CD4-positive, alpha-beta memory T cell (primary cell): ENCODE results near the gene MCM9. TPM values are rescaled to one million over a fixed set of nuclear protein-coding genes. Genes with fewer than 3 reads are reported as not detected.
A peak's percentile ranks its signal among the peaks of the same experiment; 100 is the strongest.

Experiments
- CTCF ChIA-PET: fragments of 350-600 bp; sonication (Branson Sonifier 250); formaldehyde crosslinking; loops from one replicate; lab custom pipeline; 2021; ENCODE audit warnings: inconsistent platforms; ENCODE audit not compliant: partially characterized antibody; lab: Charles Lee
- POLR2A ChIA-PET: fragments of 350-600 bp; sonication (Branson Sonifier 250); formaldehyde crosslinking; loops from one replicate; lab custom pipeline; 2021; ENCODE audit not compliant: partially characterized antibody; lab: Charles Lee
- DNase-seq, 5 donors: peaks; one replicate each; pipeline versions ENCODE4 v3.0.0 to v3.0.0-alpha.2; 2020 to 2022; ENCODE audit warnings: mixed read lengths in 1 of 5
- H3K27ac ChIP-seq: one replicate; pipeline ENCODE4 v1.7.0; 2013; ENCODE audit warnings: low read depth, low read length
- H3K27me3 ChIP-seq: 2 replicates; pipeline ENCODE4 v1.7.0; 2013; ENCODE audit warnings: mild to moderate bottlenecking, low read length, moderate library complexity; ENCODE audit not compliant: insufficient read depth
- H3K36me3 ChIP-seq: 2 replicates; pipeline ENCODE4 v1.7.0; 2013; ENCODE audit warnings: mild to moderate bottlenecking, low read length, moderate library complexity; ENCODE audit not compliant: insufficient read depth
- H3K4me1 ChIP-seq: 2 replicates; pipeline ENCODE4 v1.7.0; 2013; ENCODE audit warnings: mild to moderate bottlenecking, low read length, moderate library complexity; ENCODE audit not compliant: insufficient read depth
- H3K4me3 ChIP-seq, 2 donors: one replicate each; pipeline ENCODE4 v1.7.0; 2013; ENCODE audit warnings: low read length in 2 of 2, mild to moderate bottlenecking in 1 of 2
- H3K9me3 ChIP-seq, 2 donors: one replicate each; pipeline ENCODE4 v1.7.0; 2013; ENCODE audit warnings: low read length in 2 of 2, control low read depth in 1 of 2; ENCODE audit not compliant: control insufficient read depth in 1 of 2
- H3K27ac Mint-ChIP-seq, 7 donors: one replicate each; pipeline ENCODE4 v1.8.0; 2020 to 2021; ENCODE audit warnings: mixed read lengths in 7 of 7, mild to moderate bottlenecking in 6 of 7, inconsistent platforms in 3 of 7, moderate library complexity in 3 of 7
- H3K27me3 Mint-ChIP-seq, 2 donors: one replicate each; pipeline ENCODE4 v1.8.0; 2020 to 2021; ENCODE audit warnings: mixed read lengths in 2 of 2
- H3K36me3 Mint-ChIP-seq, 2 donors: one replicate each; pipeline ENCODE4 v1.8.0; 2020 to 2021; ENCODE audit warnings: mixed read lengths in 2 of 2, inconsistent platforms in 1 of 2, mild to moderate bottlenecking in 1 of 2
- H3K4me1 Mint-ChIP-seq, 4 donors: one replicate each; pipeline ENCODE4 v1.8.0; 2020 to 2021; ENCODE audit warnings: mixed read lengths in 4 of 4, mild to moderate bottlenecking in 1 of 4
- H3K4me3 Mint-ChIP-seq, 8 donors: one replicate each; pipeline ENCODE4 v1.8.0; 2020 to 2021; ENCODE audit warnings: mixed read lengths in 8 of 8, mild to moderate bottlenecking in 7 of 8, moderate library complexity in 6 of 8, inconsistent platforms in 3 of 8
- H3K9me3 Mint-ChIP-seq, 8 donors: one replicate each; pipeline ENCODE4 v1.8.0; 2020 to 2021; ENCODE audit warnings: mixed read lengths in 8 of 8, mild to moderate bottlenecking in 5 of 8, inconsistent platforms in 3 of 8, moderate library complexity in 1 of 8
- intact Hi-C: fragments of 100-400 bp; cut with micrococcal nuclease; formaldehyde crosslinking; loops from one replicate; pipeline ENCODE4 v1.15.1; 2023
- polyA plus RNA-seq, 2 donors: library from polyadenylated mRNA; unstranded; fragments of 300-500 nt; fragmentation: Illumina TruSeq; gene quantifications; one replicate each; pipeline ENCODE4 v1.2.3, GENCODE V29; 2021
- total RNA-seq, 2 experiments: library from RNA; stranded (reverse); gene quantifications; one replicate each; pipeline ENCODE4 v1.2.3, GENCODE V29; 2021

MCM9 gene
- total and polyA plus RNA-seq, 4 experiments from 2014 or later, result 11.2 to 36.6 (median 24.5) TPM

DNA sequence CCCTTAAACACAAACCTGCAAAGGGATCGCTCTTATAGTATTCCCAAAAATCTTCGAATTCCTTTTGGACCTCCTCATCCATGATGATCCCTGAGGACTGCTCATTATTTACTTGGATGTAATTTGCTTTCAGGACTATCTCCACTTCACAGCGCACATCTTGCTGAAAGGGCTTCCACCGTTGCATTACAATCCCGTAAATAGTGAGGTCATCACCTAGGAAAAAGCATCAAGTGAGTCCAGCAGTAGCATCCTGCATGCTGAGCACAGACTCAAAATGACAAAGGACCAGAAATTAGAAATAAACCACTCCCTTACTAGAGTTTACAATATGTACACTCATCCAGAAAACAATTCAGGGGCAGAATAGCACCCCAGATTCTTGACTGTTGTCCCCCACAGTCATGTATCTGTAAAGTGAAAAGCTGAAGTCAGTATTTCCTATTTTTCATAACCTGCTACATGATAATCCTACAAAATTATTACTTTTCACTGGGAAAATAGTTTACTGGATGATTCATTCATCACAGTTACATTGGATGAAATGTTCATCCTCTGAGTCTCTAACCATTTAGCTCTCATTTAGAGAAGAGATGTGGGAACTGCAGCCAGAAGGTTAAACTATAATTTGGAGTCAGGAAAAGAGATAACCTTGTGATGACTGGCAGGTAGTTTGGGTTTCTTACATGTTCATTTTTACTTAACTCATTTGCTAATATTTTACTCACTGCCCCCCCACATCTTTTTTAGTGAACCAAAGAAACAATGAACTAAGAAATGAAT, 17.2 kb downstream of the MCM9 start:
- peaks cover 68 to 91% of the 10 kb centered on the region in 2 donors for H3K36me3 Mint-ChIP-seq
- intact Hi-C loops, result no loop called here
- ChIA-PET POLR2A (no interaction called here), CTCF (no interaction called here)
- H3K4me1 Mint-ChIP-seq, result peaks cover 0 to 9% (median 3%) of the 10 kb centered on the region in 4 donors
- H3K9me3 ChIP-seq, result no peaks in the 10 kb centered on the region
- no peaks in the 10 kb centered on the region for H3K27me3 ChIP-seq
- H3K36me3 ChIP-seq, result peaks cover 22% of the 10 kb centered on the region
- H3K27me3 Mint-ChIP-seq, result no peaks in the 10 kb centered on the region
- no peak overlapping the region for H3K4me3 ChIP-seq
- no peak overlapping the region for H3K4me3 Mint-ChIP-seq
- H3K4me1 ChIP-seq, result no peaks in the 10 kb centered on the region
- H3K27ac ChIP-seq, result no peak overlapping the region
- H3K9me3 Mint-ChIP-seq, result peaks cover 0 to 3% (median 0%) of the 10 kb centered on the region in 8 donors
- no peak for DNase-seq
- H3K27ac Mint-ChIP-seq, result peak overlapping the region in 2 of 7 donors; percentile 37 to 38

DNA sequence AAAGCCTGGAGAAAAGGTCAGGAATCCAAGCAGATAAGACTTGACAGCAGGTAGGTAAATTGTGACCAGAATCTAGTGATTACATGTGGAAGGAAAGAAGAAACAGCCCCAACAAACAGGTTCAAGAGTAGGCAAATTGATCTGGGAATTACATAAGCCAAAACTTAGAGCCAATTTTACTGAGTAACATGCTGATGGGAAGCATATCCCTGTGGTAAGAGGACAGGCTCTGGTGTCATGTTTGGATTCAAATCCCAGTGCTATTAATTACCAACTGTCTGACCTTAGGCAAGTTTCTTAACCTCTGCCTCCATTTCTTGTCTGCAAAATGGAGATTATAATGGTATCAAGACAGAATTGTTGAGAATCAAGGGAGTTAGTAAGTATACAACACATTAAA, 20.4 kb downstream of the MCM9 start:
- Mint-ChIP-seq H3K27me3 (no peaks in the 10 kb centered on the region), H3K27ac (peak overlapping the region in 5 of 7 donors; percentile 9 to 60 (median 23)), H3K4me1 (peaks cover under 1 to 4% (median 3%) of the 10 kb centered on the region in 4 donors), H3K9me3 (peaks cover 0 to 3% (median 0%) of the 10 kb centered on the region in 8 donors), H3K36me3 (peaks cover 47 to 85% of the 10 kb centered on the region in 2 donors), H3K4me3 (no peak overlapping the region)
- Histone ChIP-seq H3K4me3 (no peak overlapping the region), H3K27me3 (no peaks in the 10 kb centered on the region), H3K9me3 (no peaks in the 10 kb centered on the region), H3K27ac (no peak overlapping the region), H3K4me1 (no peaks in the 10 kb centered on the region), H3K36me3 (peaks cover 27% of the 10 kb centered on the region)
- CTCF ChIA-PET, result interaction anchor here (1.2 kb wide), 1 partner anchor 9 kb away, joined by 3 read pairs; no protein-coding TSS in a partner anchor
- POLR2A ChIA-PET, result no interaction called here
- intact Hi-C loops, result no loop called here
- no peak for DNase-seq

DNA sequence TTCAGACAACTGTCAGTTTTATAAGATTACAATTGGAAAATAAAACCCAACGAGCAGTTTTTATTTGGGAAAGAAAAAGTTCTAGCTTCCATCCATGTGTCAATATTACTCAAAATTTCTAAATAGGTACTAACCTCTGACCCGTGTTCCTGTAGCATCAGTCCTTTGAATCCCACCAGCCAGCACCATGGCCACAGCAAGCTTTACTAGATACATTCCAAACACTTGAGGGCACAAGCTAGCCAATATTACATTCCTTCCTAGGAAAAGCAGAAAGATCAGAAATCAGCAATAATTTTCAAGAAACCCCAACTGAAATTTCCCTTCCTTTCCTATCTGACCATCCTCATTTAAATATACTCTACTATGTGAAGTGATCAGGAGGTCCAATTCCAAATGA, 21.8 kb downstream of the MCM9 start:
- CTCF ChIA-PET, result interaction anchor here (0.6 to 1.8 kb wide), 5 partner anchors 8 to 1463 kb away, joined by 3 to 5 read pairs (median 4); no protein-coding TSS in a partner anchor
- Mint-ChIP-seq H3K4me1 (peaks cover 2 to 4% (median 3%) of the 10 kb centered on the region in 4 donors), H3K27ac (peak overlapping the region in 4 of 7 donors; percentile 38 to 88 (median 70)), H3K27me3 (no peaks in the 10 kb centered on the region), H3K4me3 (no peak overlapping the region), H3K36me3 (peaks cover 47 to 77% of the 10 kb centered on the region in 2 donors), H3K9me3 (peaks cover 0 to 3% (median 0%) of the 10 kb centered on the region in 8 donors)
- peaks cover 28% of the 10 kb centered on the region for H3K36me3 ChIP-seq
- H3K4me3 ChIP-seq, result no peak overlapping the region
- H3K4me1 ChIP-seq, result no peaks in the 10 kb centered on the region
- no peaks in the 10 kb centered on the region for H3K27me3 ChIP-seq
- DNase-seq, result no peak
- intact Hi-C loops, result no loop called here
- H3K9me3 ChIP-seq, result no peaks in the 10 kb centered on the region
- H3K27ac ChIP-seq, result no peak overlapping the region
- POLR2A ChIA-PET, result interaction anchor here (0.7 to 0.8 kb wide), 2 partner anchors 10 to 76 kb away, joined by 3 read pairs; no protein-coding TSS in a partner anchor

DNA sequence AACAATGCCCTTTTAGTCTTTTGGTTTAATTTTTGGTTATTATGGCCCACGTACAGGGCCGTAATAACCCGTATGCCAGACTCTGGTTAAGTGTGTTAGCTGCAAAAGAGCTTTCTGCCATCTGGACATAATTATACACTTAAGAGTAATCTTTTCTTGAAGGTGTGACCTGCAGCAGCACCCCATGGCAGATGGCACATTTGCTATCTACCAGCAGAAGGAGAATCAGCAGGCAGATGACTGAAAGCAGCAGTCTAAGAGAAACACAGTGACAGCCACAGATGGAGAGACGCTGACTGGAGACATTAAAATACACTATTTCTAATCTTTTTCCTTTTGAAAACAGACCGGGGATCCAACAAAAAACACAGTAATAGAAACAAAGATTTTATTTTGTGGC, 22.3 kb downstream of the MCM9 start:
- Histone ChIP-seq H3K36me3 (peaks cover 33% of the 10 kb centered on the region), H3K4me3 (no peak overlapping the region), H3K4me1 (no peaks in the 10 kb centered on the region), H3K9me3 (no peaks in the 10 kb centered on the region), H3K27me3 (no peaks in the 10 kb centered on the region), H3K27ac (no peak overlapping the region)
- intact Hi-C loops, result no loop called here
- Mint-ChIP-seq H3K27ac (peak overlapping the region in 1 of 7 donors; percentile 43), H3K4me3 (no peak overlapping the region), H3K27me3 (no peaks in the 10 kb centered on the region), H3K36me3 (peaks cover 48 to 77% of the 10 kb centered on the region in 2 donors), H3K4me1 (peaks cover 2 to 4% (median 3%) of the 10 kb centered on the region in 4 donors), H3K9me3 (peaks cover 0 to 3% (median 0%) of the 10 kb centered on the region in 8 donors)
- CTCF ChIA-PET, result interaction anchor here (0.8 to 1.8 kb wide), 4 partner anchors 9 to 1463 kb away, joined by 3 to 5 read pairs (median 4); no protein-coding TSS in a partner anchor
- POLR2A ChIA-PET, result no interaction called here
- no peak for DNase-seq

DNA sequence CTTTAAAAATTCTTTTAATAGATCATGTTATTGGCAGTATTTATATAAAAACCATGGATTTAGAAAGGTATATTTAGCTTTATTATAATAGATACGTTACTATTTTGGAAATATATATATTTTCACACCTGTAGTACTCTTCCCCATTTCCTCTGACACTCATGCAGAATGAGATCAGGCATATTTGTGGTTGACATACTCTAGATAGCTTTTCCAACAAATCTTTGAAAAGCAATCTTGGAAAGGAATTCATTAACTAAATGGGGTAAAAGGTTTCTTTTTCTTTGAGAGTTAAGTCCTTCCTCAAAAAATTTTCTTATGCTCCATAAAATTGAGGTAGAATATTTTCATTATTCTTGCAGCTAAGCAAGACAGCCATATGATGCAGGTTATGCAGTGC, 26.5 kb downstream of the MCM9 start:
- Mint-ChIP-seq H3K9me3 (no peaks in the 10 kb centered on the region), H3K4me1 (peaks cover 26 to 43% (median 33%) of the 10 kb centered on the region in 4 donors), H3K27ac (no peak overlapping the region)

DNA sequence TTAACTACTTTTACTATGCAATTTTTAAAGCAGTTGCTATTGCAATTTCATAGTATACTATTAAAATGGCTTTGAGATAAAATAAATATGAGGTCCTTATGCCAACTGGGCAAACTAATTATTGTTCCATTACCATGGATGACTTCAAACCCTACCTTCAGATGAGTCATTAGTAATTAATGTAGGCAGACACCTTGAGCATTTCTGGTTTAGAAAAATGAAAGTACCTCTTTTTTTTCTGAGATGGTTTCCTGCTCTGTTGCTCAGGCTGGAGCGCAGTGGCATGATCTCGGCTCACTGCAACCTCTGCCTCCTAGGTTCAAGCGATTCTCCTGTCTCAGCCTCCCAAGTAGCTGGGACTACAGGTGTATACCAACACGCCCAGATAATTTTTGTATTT, 29.1 kb downstream of the MCM9 start:
- Histone ChIP-seq H3K27me3 (no peaks in the 10 kb centered on the region), H3K9me3 (no peaks in the 10 kb centered on the region), H3K27ac (no peak overlapping the region), H3K4me1 (peaks cover 56% of the 10 kb centered on the region), H3K4me3 (no peak overlapping the region), H3K36me3 (peaks cover 40% of the 10 kb centered on the region)
- DNase-seq, result no peak
- peak overlapping the region in 7 of 8 donors; percentile 3 to 69 (median 55) for H3K4me3 Mint-ChIP-seq
- peak overlapping the region; percentile 81 to 93 (median 92) for H3K27ac Mint-ChIP-seq
- no peaks in the 10 kb centered on the region for H3K9me3 Mint-ChIP-seq
- intact Hi-C loops, result loop anchor here (1.0 kb wide), 1 partner anchor 12 kb away; the partner anchor contains the start of gene ASF1A
- H3K4me1 Mint-ChIP-seq, result peaks cover 43 to 69% (median 54%) of the 10 kb centered on the region in 4 donors
- POLR2A ChIA-PET, result interaction anchor here (1.9 to 4.7 kb wide), 3 partner anchors 9 to 12 kb away, joined by 8 to 28 read pairs (median 11); partner anchors contain the start of gene ASF1A
- CTCF ChIA-PET, result interaction anchor here (1.3 to 2.8 kb wide), 2 partner anchors 10 to 14 kb away, joined by 3 to 15 read pairs; no protein-coding TSS in a partner anchor
- peaks cover 62 to 84% of the 10 kb centered on the region in 2 donors for H3K36me3 Mint-ChIP-seq
- no peaks in the 10 kb centered on the region for H3K27me3 Mint-ChIP-seq

More for the DNA sequence above, 26.5 kb downstream of the MCM9 start:
- peaks cover 49 to 83% of the 10 kb centered on the region in 2 donors for H3K36me3 Mint-ChIP-seq
- Histone ChIP-seq H3K9me3 (no peaks in the 10 kb centered on the region), H3K27me3 (no peaks in the 10 kb centered on the region), H3K36me3 (peaks cover 49% of the 10 kb centered on the region), H3K4me1 (peaks cover 30% of the 10 kb centered on the region), H3K27ac (no peak overlapping the region), H3K4me3 (no peak overlapping the region)
- no peaks in the 10 kb centered on the region for H3K27me3 Mint-ChIP-seq
- POLR2A ChIA-PET, result interaction anchor here (1.8 to 2.4 kb wide), 2 partner anchors 13 to 26 kb away, joined by 6 to 15 read pairs; partner anchors contain the start of gene MCM9
- no peak overlapping the region for H3K4me3 Mint-ChIP-seq
- no peak for DNase-seq
- CTCF ChIA-PET, result interaction anchor here (0.9 to 1.2 kb wide), 2 partner anchors 132 to 202 kb away, joined by 3 read pairs; no protein-coding TSS in a partner anchor
- intact Hi-C loops, result no loop called here
